HG03558 (cell line): Measurements from ENCODE around the gene FGD4.

Experiments used
- ATAC-seq: cut with Tn5 transposase; IDR thresholded peaks from one replicate; pipeline ENCODE4 v1.9.1; 2021; ENCODE audit warnings: moderate number of reproducible peaks; ENCODE audit not compliant: unreplicated experiment; ENCODE audit errors: extremely low read depth

Gene FGD4

GRCh38 chr12:32399370-32400113 is at the start of gene FGD4:
Gene FGD4 (plus strand): TSS chr12:32399558.
- ATAC-seq = peak; percentile 54

DNA sequence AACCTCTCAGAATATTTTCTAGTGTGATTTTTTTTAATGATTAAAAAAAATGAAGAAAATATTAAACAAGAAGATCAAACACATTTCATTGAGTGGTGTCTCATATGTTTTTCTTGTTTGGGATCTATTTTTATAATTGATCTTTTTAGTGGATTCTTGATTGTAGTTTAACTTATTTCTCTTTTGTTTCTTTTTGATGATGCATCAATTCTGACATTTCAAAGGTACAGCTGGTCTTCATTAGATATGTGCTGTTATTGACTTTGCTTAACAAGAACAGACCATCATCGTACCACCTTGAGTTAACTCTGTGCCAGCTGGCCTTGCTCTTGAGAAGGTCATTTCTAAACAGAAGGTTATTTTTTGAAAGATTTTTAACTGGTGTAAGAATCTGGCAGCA is 45.8 kb upstream of the FGD4 start:
- no peak for ATAC-seq

- no peak for ATAC-seq
Measured at GRCh38 chr12:32357601-32358249, 41.6 kb upstream of the FGD4 start.

- no peak for ATAC-seq
Measured at GRCh38 chr12:32360956-32361355, 38.4 kb upstream of the FGD4 start.

GRCh38 chr12:32362892-32363291 is 36.5 kb upstream of the FGD4 start:
- no peak for ATAC-seq

- peak; percentile 62 for ATAC-seq
Measured at GRCh38 chr12:32365473-32366064, 33.8 kb upstream of the FGD4 start.

DNA sequence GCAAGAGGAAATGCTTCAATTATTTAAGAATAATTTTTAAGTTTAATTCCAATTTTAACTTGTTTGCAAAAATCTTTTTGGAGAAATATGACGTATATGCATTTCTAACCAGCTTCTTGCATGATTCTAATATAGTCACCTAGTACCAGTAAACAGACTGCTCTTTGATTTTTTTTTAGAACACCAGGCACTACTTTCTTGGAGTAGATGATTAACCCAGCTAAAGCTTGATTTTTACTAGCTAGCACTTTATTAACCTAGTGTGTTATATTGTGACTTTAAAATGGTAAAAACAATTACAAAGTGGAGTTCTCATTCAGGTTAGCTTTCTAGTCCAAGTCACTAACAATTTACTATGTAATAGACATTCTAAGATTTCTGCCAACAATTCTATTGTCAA is 32.6 kb upstream of the FGD4 start:
- no peak for ATAC-seq

GRCh38 chr12:32367381-32367780 is 32.0 kb upstream of the FGD4 start:
- ATAC-seq = no peak

GRCh38 chr12:32369202-32369601 is 30.2 kb upstream of the FGD4 start:
- ATAC-seq = no peak

DNA sequence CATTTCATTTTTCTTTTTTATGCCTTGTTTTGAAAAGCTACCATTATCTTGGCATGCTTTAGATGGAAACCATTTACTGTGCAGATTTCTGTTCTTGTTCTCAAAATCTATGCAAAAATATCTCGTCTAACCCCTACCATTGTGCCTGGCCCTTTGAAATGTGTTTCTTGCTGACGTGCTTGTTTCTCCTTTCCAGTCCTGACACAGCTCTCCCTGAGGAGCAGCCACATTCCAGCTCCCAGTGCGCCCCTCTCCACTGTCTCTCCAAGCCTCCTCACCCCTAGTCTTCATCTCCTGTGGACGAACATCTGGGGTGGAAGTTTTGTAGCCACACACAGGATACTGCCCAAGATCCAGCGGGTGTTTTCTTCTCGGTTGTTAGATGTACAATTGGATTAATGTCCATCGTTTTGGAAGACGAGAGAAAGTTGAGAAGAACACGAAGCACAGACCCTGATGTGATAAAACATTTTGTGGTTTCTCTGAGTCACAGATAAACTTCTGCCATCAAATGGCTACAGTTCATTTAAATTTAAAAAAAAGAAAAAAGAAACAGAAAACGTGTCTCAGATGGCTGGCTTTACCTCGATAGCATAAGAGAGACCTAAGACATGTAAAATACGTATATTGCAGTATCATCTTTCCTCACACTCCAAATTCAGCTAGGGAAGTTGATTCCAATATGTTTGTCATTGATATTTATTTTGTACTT is 21.9 kb upstream of the FGD4 start:
- ATAC-seq = no peak

- no peak for ATAC-seq
Measured at GRCh38 chr12:32379213-32379612, 20.1 kb upstream of the FGD4 start.

DNA sequence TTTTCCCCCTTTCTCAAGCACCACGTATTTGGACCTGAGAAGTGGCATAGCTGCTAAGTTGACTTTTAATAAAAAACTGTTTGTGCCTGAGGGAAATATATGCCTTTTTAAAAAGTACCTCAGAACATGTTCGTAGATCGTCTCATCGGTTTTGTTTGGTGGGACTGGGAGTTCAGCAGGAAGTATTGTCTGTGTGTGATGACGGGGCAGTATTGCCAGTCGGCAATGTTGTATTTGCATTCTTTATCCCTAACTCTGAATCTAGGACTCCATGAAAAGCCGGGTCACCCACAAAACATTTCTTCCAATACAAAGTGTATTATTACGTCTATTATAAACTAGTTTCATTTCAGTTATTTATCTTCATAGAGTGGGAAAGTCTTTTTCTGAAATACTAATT is 19.7 kb upstream of the FGD4 start:
- no peak for ATAC-seq

- no peak for ATAC-seq
Measured at GRCh38 chr12:32382226-32382625, 17.1 kb upstream of the FGD4 start.

DNA sequence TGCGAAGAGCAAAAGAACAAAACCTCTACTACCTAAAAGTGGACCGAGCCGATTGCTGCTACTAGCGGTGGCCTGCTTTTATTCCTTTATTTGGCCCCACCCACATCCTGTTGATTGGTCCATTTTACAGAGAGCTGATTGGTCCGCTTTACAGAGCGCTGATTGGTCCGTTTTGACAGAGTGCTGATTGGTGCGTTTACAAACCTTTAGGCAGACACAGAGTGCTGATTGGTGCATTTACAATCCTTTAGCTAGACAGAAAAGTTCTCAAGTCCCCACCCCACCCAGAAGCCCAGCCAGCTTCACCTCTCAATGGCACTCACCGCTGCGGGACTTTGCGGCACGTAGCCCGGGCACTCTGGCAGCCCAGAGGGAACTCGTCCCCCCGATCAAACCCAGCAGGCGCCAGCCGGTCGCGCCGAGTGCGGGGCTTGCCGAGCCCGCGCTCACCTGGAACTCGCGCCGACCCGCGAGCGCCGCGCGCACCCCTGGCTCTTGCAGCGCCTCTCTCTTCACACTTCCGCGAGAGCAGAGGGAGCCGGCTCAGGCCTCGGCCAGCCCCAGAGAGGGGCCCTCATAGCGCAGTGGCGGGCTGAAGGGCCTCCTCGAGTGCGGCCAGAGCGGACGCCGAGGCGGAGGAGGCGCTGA is 8.7 kb upstream of the FGD4 start:
- ATAC-seq = no peak

GRCh38 chr12:32395026-32395425 is 4.3 kb upstream of the FGD4 start:
- no peak for ATAC-seq

GRCh38 chr12:32397696-32398095 is 1.7 kb upstream of the FGD4 start:
- ATAC-seq = no peak

DNA sequence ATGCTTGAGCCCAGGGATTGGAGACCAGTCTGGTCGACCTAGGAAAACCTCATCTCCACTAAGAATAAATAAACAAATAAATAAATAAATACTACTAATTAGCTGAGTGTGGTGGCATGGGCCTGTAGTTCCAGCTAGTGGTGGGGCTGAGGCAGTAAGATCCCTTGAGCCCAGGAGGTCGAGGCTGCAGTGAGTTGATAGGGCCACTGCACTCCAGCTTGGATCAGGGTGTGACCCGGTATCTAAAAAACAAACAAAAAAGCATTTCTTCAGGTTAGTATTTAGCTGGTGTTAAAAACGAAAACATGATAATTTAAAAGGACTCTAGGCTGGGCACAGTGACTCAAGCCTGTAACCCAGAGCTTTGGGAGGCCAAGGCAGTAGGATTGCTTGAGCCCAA is 1.2 kb upstream of the FGD4 start:
- no peak for ATAC-seq

- ATAC-seq = no peak
Measured at GRCh38 chr12:32398816-32399369, 465 bp upstream of the FGD4 start.

- ATAC-seq = no peak
Measured at GRCh38 chr12:32400114-32400672, 835 bp downstream of the FGD4 start.

- ATAC-seq = no peak
Measured at GRCh38 chr12:32400866-32401265, 1.5 kb downstream of the FGD4 start.
